22Rv1 (cell line): ENCODE measurements around the gene SIMC1.

Experiments
- H3K27ac ChIP-seq: fragments of 450-650 bp; 2 replicates; pipeline ENCODE4 v1.5.1; 2017
- ZFX ChIP-seq: fragments of 450-650 bp; IDR thresholded peaks from 2 replicates; pipeline ENCODE4 v1.6.1; 2017; ENCODE audit warnings: antibody characterized with exemption, borderline replicate concordance
- TF ChIP-seq, protein P1 (sequence below): fragments of 450-650 bp; IDR thresholded peaks from 2 replicates; pipeline ENCODE4 v1.5.1; 2017; ENCODE audit warnings: mild to moderate bottlenecking

Gene SIMC1

DNA sequence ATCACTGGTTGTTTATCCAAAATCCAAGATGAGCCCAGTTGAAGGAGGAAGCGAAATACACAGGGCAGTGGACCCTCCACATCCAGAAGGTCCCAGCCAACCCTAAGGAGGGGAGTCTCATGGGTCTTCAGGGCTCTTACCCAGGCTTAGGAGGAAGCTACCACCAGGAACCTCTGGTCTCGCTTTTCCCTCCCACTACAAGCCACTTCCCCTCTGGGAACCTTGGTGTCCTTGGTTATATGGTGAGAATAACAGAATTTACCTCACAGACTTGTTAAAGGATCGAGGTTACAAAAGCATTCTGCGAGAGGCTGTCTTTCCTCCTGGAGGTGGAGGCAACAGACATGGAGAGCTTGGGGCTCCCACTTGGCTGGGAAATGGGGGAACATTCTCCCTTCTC is 153.8 kb downstream of the SIMC1 start:
- TF ChIP-seq ZFX: no peak
- TF ChIP-seq, protein P1, sequence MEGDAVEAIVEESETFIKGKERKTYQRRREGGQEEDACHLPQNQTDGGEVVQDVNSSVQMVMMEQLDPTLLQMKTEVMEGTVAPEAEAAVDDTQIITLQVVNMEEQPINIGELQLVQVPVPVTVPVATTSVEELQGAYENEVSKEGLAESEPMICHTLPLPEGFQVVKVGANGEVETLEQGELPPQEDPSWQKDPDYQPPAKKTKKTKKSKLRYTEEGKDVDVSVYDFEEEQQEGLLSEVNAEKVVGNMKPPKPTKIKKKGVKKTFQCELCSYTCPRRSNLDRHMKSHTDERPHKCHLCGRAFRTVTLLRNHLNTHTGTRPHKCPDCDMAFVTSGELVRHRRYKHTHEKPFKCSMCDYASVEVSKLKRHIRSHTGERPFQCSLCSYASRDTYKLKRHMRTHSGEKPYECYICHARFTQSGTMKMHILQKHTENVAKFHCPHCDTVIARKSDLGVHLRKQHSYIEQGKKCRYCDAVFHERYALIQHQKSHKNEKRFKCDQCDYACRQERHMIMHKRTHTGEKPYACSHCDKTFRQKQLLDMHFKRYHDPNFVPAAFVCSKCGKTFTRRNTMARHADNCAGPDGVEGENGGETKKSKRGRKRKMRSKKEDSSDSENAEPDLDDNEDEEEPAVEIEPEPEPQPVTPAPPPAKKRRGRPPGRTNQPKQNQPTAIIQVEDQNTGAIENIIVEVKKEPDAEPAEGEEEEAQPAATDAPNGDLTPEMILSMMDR: no peak
- no peak overlapping the region for H3K27ac ChIP-seq

DNA sequence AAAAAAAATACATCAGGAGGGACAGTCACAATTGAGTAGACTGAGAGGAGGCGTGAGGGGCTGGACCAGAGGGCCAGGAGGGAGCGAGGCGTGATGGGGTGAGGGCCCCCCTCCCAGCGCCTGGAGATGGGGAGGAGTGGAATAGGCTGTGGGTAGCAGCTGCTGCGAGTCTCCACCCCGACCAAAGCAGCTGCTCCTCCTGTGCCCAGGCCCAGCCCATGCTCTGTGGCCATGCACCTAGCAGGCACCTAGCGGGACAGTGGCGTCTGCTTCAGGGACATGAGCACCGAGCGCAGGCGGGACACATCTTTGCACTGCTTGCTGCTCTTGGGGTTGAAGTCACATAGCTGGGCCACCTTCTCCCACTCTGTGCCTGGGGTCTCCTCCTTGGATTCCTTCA is 154.3 kb downstream of the SIMC1 start:
- TF ChIP-seq, protein P1: no peak
- TF ChIP-seq ZFX: no peak
- no peak overlapping the region for H3K27ac ChIP-seq

DNA sequence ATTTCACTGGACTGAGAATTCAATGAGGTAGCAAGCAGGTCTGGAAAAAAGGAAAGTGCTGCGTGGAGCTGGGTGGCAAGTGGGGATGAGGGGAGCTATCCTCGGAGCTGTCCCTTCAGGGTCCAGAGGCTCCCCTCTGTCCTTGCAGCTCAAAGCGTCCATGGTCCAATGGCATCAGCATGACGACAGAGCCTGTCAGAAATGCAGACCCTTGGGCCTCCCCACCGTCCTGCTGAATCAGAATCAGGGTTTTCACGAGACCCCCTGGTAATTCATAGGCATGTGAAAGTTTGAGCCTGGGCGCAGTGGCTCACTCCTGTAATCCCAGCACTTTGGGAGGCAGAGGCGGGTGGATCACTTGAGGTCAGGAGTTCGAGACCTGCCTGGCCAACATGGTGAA is 155.9 kb downstream of the SIMC1 start:
- TF ChIP-seq, protein P1: no peak
- TF ChIP-seq ZFX: no peak
- H3K27ac ChIP-seq: no peak overlapping the region

DNA sequence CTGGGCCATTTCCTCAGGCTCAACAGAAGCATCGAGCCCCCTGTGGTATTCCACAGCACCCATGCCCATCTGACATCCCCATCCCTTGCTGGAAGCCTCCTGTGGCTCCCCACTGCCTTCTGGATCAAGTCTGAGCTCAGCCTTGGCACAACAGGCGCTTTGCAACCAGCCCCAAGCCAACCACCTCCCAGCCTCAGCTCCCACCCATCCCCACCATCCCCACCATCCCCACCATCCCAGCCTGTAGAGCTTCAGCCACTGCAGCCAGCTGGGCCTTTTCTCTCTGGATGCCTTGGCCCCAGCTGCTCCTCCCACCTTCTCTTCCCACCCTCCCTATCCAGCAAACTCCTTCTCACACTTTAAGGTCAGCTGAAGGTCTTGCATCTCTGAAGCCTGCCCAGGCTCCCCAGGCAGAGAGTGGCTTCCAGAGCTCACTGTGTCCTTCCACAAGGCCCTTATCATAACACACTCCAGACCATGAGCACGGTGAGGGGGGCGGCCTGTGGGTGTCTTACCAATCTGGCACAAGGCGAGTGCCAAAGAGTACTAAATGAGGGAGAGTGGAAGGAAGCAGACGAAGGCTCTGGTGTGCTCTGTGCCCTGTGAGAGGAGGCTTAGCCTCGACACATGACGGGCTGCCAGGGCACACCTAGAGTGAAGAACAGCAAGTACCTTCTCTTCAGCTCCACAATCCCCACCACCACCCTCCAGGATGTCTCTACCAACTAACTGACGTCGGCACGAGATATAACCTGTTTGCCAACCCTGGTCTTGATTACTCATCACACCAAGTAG is 156.9 kb downstream of the SIMC1 start:
- no peak for TF ChIP-seq ZFX
- TF ChIP-seq, protein P1: no peak
- no peak overlapping the region for H3K27ac ChIP-seq
